GM19193 (cell line): ENCODE results near the gene TTC6.

Source experiments
- POLR2A ChIP-seq: IDR thresholded peaks from 4 replicates; pipeline ENCODE4 v1.6.1; 2011; ENCODE audit not compliant: insufficient read depth, insufficient read length; ENCODE audit errors: extremely low read depth

The TTC6 gene

DNA sequence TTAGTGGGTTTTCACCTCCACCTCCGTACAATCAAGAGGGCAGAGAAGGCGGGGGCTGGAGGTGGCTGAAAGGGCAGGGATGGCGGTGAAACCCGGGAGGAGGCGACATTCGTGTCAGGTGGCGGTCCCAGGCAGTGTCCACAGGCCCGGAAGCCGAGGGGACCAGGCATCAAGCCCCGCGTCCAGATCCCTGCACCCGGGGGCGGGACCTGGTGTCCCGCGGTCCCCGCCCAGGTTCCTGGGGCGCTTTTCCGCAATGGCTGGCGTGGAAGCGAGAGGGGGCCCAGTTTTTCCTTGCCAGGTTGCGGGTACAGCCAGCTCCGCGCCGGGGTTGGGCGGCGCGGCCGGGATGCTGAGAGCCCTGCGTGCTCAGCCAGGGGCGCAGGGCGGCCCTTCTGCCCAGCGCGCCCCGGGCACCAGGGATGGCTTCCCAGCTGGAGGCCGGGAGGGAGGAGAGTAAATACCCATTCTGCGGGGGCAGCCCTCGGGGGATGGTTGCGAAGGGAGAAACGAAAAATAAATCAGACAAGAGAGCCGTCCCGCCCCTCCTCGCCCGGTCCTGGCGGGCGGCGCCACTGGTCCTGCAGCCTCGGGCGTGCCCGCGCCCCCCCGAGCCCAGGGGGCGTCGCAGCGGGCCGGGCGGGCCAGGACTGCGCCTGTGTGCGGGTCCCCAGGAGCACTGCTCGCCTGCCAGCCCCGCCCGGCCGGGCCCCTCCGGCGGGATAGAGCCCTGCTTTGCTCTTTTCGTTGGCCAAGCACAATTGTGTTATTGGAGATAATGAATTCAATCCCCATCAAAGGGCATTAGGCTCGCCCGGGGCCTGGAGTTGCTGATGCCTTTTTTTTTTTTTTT lies 11.8 kb upstream of the TTC6 start:
- TF ChIP-seq POLR2A: no peak

DNA sequence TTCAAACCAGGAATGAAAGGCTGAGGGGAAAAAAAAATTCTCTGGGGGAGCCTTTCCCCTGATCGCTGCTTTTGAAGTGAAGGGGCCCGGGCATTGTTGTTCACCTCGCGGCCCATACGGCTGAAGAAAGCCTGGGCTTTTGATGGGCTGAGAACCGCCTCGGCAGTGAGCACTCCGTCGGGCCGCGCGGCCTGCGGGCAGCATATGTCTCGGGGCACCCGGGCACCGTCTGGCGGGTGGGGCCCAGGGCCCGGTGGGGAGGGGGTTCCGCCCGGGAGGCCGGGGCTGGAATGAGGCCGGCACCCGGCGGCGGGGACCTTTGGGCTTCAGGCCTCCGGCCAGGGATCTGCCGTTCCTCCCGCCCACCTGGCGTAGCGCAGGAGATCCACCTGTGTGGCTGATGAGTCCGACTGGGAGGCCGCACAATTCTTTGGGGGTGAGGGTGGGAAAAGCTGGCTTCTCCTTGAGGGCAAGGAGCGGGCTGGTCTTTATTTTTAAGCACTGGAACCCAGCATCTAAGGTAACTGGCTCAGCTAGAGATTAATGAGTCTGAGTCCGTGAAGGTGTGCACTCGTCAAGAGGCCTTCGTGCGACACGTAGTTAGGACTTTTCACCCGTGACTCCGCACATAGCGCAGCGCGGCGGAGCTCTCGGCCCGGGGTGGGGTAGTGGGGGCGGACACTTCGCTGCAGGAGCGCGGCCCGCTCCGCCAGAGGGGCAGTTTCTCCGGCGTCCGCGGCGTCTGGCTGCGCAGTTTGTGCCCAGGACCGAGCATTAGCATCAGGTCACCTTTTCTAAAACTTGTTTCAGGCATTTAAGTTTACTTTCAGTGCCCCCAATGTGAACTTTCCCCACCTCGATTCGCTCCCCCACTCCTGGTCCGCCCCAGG lies 11.0 kb upstream of the TTC6 start:
- no peak for TF ChIP-seq POLR2A

DNA sequence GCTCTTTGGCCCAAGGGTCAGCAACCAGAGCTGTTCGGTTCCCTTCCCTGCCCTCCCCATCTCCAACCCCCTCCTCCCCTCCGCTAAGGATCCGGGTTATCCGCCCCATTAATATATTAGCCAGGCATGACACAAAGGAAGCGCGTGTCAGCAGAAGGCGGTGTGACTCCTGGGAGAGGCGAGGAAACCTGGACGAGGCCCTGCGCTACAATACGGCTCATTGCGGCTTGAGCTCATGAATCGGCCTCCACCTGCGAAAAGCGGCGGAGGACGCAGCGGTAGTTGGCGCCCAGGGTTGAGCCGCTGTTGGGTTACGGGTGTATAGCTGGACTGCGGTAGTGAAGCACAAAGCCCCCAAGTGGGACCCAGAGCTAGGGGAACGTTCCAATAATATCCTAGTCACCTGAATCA lies 10.3 kb upstream of the TTC6 start:
- TF ChIP-seq POLR2A: no peak

DNA sequence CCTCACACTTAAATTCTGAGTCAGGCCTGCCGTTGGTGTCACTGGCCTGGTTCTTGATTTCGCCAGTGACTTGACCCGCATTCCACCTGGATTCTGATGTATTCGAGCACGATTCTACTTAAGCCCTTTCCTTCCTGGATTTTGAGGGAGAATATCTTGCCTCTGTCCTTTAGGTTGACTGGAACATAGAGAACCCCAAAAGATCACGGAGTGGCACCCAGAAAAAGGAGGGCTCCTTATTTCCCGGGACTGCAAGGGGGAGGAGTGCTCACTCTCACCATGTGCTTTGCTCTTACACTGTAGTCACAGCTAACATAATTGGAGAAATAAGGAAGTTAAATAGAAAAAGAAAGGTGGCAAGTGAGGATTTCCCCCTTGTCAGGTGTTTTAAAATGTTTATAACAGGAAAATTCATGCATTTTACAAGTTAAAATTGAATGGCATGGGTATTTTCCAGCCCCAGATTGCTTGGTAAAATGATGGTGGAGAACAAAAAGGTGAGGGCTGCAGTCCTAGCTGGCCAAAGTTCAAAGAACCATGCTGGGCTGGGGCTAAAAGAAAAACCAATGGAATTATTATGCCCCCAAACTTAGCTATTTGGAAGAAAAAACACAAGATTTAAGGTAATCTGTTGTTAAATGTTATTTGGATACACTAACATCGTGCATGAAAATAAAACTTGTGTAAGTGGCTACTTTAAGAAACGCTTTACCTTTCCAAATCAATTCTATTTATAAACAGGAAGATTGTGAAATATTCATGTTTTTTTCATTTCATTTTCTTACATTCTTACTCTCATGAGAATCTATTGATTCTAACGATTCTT lies 9.2 kb upstream of the TTC6 start:
- TF ChIP-seq POLR2A: no peak

DNA sequence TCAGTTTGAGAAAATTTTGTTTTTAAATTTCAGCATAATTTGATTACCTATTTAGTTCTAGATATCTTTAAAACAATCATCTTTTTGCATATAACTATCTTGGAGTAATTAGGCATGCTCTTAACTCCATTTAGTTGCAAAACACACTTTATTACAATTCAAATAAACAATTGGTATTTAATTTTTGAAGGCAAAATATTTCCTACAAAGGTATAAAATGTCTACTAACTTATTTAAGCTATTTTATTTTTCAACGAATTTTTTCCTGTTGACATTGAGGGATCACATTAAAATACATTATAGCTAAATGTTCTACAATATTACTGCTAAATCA lies 8.7 kb upstream of the TTC6 start:
- TF ChIP-seq POLR2A: no peak

DNA sequence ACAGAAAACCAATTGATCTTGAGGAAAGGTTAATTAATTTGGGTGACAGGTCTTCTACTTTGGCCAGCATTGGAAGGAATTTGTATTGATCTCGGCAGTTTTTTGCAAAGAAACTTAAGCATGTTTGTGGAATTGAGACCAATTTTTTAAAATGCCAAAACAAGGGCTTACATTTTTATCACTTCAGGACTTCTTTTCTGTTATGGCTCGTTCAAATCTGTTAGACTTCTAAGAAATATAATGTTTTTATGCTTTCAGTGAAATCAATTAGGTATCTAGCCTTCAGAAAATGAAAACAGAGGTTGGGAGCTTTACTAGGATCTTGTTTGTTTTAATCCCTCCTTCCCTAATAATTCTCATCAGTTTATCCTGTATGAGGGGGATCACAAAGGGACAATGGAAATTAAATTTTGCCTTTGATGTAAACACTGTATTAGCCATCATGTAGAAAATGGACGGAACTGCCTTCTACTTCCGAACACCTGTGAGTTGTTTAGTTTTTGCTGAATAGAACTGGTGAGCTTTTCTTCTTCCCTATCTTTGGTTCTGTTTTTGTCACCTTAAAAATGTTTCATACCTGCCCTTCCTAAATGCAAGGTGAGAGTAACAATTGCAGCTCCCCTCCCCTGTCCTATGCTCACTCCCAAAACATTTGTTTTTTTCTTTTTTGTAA lies 8.2 kb upstream of the TTC6 start:
- TF ChIP-seq POLR2A: no peak

DNA sequence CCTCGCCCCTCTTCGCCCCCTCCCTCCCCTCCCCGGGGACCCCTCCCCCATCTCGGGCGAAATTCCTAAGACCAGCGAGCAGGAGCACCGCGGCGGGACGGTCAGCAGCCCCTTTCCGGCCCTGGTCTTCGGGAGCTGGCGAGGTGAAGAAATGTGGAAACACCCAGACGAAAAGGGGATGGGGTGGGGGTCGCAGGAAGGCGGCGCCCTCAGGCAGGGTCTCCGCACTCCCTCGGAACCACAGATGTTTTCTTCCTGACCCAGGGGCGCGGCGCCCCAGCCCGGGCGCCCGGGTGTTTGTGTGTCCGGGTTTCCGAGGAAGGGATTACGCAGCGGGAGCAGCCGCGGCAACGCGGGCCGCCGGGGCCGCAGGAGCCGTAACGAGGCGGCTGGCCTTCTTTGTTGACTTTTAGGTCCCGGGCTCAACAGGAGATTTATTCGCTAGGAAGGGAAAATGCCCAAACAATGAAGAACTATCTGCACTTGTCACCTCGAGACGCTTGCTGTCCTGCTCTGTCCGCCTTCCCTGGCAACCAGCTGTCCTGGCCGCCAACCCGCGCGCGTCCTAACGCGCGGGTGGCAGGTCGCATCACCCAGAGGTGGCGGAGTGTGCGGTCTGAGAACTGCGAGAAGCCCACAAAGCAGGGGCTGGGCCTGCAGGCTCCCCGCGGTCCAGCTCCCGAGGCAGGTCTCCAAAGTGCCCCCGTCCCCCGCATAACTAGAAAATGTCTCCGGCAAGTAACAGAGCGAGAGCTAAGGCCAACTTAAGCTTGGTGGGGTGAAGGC lies 7.4 kb upstream of the TTC6 start:
- TF ChIP-seq POLR2A: no peak

DNA sequence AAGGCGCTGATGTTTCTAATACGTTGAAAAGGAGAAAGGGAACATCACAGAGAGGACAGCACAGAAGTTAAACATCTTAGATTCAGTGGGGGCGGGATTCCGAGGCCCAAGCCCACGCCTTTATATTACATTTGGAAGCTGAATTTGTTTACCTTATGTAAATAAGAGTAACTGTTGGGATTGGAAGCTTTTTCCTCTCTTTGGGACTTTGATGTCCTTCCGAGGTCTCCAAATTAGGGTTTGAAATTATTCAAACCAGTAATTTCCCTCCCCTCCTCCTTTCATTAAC lies 6.8 kb upstream of the TTC6 start:
- TF ChIP-seq POLR2A: no peak

DNA sequence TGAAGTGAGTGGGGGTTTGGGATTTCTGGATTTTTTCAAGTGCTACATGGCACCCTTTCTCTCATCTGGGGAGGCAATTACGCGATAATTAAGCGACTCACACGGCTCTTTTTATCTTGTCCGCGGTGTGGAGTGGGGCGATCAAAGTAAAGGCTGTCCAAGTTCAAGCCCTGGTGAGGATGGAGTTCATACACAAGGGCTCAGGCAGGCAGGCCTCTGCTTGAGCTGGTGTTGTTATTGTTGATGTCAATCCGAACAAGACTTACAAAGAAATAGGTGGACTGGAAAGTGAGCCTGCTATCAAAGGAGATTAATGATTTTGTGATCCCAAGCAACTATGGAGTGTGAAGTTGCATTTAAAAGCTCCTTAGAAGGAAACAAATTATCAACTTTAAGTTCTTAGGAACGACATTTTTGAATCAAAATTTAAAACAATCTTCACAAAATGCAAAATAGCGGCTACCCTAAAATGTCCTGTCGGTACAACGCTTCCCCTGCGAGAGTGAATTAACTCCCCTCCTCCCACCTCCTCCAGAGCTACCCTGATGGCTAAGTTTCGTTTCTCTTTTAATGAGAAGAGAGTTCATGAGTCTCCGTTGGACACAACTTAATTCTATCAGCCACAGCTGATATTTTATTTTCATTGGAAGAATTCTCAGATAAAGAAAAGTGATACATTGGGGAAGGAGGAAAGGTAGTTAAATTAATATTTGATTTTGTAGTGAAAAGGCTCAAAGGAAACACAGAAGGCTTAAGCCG lies 6.3 kb upstream of the TTC6 start:
- TF ChIP-seq POLR2A: no peak

DNA sequence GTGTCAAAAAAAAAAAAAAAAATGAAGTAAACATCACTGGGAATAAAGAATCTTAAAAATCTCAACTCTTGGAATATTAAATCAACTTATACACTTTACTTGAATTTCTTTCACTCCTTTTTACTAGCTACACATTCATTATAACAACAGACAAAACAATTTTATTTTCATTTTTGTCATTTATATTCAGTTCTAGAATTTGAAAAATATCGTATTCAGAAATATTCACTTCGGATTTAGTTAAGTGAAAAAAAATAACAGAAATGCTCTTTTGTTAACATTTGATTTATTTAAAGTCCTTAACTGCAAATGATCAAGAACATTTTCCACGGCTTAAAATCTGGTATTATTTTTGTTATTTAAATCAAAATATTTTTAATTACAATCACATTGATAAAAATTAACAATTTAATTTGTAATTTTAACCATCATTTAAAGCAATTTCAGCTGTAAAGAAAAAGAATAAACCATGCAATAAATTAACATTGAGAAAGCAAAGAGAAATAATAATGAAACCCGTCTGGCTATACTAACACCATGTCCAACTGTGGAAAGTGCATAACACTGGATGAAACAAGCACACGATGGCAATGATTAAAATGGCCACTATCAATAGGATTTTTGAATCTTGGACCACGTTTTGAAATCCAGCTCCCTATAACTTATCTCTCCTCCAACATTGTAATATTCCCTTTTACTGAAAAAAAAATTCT lies 5.6 kb upstream of the TTC6 start:
- TF ChIP-seq POLR2A: no peak

DNA sequence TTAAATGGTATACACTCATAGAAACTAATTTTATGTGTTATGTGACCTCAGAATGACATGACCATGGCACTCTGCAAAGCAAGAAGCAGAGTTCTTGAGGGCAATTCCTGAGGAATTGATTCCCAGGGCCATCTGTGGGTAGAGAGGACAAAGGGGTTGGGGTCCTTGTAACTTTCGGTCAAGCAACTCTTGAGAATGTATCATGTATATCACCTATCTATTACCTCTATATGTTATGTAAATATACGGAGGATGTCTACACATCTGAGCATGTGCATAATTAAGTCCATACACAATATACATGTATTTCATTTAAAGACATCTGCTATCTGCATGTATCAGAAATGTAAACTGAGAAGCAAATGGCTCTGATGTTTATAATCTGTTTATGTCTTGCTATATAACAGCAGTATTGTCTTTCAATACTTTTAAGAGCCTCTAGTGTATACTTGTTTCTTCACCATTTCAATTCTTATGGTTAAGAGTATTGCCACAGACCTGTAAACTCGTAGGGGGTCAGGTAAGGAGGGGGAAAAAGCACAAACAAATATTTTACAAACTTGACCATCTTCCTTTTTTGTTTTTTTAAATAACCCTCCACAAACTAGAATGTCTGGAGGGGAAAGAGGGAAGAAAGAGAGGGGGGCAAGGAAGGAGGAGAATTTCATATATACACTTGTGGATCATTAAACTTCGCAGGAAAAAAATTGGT lies 4.8 kb upstream of the TTC6 start:
- TF ChIP-seq POLR2A: no peak

DNA sequence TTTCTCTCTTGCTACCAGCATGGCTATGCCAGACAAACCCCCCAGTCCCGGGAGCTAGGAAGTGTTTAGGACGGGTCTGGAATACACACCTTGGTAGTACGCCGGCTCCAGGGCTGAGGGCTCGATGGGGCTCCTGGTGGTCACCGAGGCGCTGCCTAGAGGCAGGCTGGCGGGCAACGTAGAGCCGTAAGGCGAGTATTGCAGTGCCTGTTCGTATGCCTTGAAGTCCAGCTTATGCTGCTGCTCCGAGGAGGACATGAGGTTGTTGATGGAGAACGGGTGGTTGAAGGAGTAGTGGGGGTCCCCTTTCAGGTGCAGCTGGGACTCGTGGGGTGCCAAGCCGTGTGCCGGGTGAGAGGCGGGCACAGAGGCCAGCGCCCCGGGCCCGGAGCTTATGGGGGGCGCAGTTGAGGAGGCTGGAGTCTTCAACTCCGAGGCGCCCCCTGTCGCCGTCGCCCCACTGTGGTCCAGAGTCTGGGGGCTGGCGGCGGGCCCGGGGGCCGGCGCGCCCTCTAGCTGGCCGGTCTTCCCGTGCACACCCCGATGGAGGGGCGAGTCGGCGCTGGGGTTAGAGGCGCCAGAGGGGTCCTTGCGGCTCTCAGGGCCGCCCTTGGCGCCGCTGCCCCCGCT lies 4.0 kb upstream of the TTC6 start:
- no peak for TF ChIP-seq POLR2A

DNA sequence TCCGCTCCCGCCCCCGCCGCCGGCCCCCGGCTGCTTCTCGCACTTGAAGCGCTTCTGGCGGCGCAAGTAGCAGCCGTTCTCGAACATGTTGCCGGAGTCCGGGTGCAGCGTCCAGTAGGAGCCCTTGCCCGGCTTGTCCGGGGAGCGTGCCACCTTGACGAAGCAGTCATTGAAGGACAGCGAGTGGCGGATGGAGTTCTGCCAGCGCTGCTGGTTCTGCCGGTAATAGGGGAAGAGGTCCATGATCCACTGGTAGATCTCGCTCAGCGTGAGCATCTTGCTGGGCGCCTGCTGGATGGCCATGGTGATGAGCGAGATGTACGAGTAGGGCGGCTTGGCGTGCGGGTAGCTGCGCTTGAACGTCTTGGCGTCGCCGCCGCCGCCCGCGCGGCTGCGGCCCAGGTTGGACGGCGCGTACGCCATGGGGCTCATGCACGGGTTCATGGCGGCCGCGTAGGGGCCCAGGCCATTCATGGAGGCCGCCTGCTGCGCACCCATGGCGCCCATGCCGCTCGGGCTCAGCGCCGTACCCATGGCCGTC lies 3.4 kb upstream of the TTC6 start:
- TF ChIP-seq POLR2A: no peak
